H9 (cell line): ENCODE results near the gene PJA1. TPM values are rescaled to one million over a fixed set of nuclear protein-coding genes. Genes with fewer than 3 reads are reported as not detected.

Experiments used
- DNase-seq: peaks from one replicate; pipeline ENCODE4 v3.0.0-alpha.2; 2017
- H2AFZ ChIP-seq: one replicate; pipeline ENCODE4 v1.6.1; 2013; ENCODE audit warnings: mild to moderate bottlenecking, low read length, control low read depth, moderate library complexity
- H2AK5ac ChIP-seq: 2 replicates; pipeline ENCODE4 v1.6.1; 2013; ENCODE audit warnings: low read length, control low read depth, mixed read lengths; ENCODE audit not compliant: insufficient read length
- H2BK120ac ChIP-seq: one replicate; pipeline ENCODE4 v1.6.1; 2013; ENCODE audit warnings: low read depth, mild to moderate bottlenecking, low read length, control low read depth, inconsistent platforms; ENCODE audit not compliant: poor library complexity, severe bottlenecking
- H2BK12ac ChIP-seq: 2 replicates; pipeline ENCODE4 v1.6.1; 2013; ENCODE audit warnings: low read length, control low read depth, mixed read lengths, low read depth; ENCODE audit not compliant: insufficient read length
- H2BK15ac ChIP-seq: 2 replicates; pipeline ENCODE4 v1.6.1; 2013; ENCODE audit warnings: low read depth, low read length, control low read depth
- H2BK20ac ChIP-seq: one replicate; pipeline ENCODE4 v1.6.1; 2013; ENCODE audit warnings: low read depth, mild to moderate bottlenecking, low read length, control low read depth, inconsistent platforms; ENCODE audit not compliant: poor library complexity, severe bottlenecking
- H2BK5ac ChIP-seq: 2 replicates; pipeline ENCODE4 v1.6.1; 2013; ENCODE audit warnings: low read length, control low read depth, mixed read lengths; ENCODE audit not compliant: insufficient read length
- H3K14ac ChIP-seq: 2 replicates; pipeline ENCODE4 v1.6.1; 2013; ENCODE audit warnings: low read length, control low read depth; ENCODE audit not compliant: insufficient read depth
- H3K18ac ChIP-seq: 2 replicates; pipeline ENCODE4 v1.6.1; 2013; ENCODE audit warnings: low read depth, mild to moderate bottlenecking, mixed read lengths, low read length, control low read depth; ENCODE audit not compliant: insufficient read length
- H3K23ac ChIP-seq: 2 replicates; pipeline ENCODE4 v1.6.1; 2013; ENCODE audit warnings: low read length, control low read depth, mixed read lengths, low read depth; ENCODE audit not compliant: insufficient read length
- H3K23me2 ChIP-seq: 2 replicates; pipeline ENCODE4 v1.6.1; 2013; ENCODE audit warnings: low read depth, mild to moderate bottlenecking, mixed read lengths, low read length, control low read depth; ENCODE audit not compliant: insufficient read length, poor library complexity, severe bottlenecking
- H3K27ac ChIP-seq: 2 replicates; pipeline ENCODE4 v1.5.1; 2013; ENCODE audit warnings: low read length, control low read depth, mixed read lengths, low read depth; ENCODE audit not compliant: insufficient read length
- H3K27me3 ChIP-seq: 2 replicates; pipeline ENCODE4 v1.6.1; 2013; ENCODE audit warnings: low read length, control low read depth, inconsistent platforms; ENCODE audit not compliant: insufficient read depth
- H3K4ac ChIP-seq: 2 replicates; pipeline ENCODE4 v1.6.1; 2013; ENCODE audit warnings: low read depth, mild to moderate bottlenecking, control low read depth, inconsistent platforms, low read length, moderate library complexity
- H3K4me1 ChIP-seq: 2 replicates; pipeline ENCODE4 v1.6.1; 2013; ENCODE audit warnings: low read length, control low read depth, inconsistent platforms; ENCODE audit not compliant: insufficient read depth
- H3K4me2 ChIP-seq: 2 replicates; pipeline ENCODE4 v1.6.1; 2013; ENCODE audit warnings: low read length, control low read depth, mixed read lengths; ENCODE audit not compliant: insufficient read length, insufficient read depth
- H3K56ac ChIP-seq: 2 replicates; pipeline ENCODE4 v1.6.1; 2013; ENCODE audit warnings: low read depth, mild to moderate bottlenecking, mixed read lengths, low read length, control low read depth; ENCODE audit not compliant: insufficient read length
- H3K79me1 ChIP-seq: 2 replicates; pipeline ENCODE4 v1.6.1; 2013; ENCODE audit warnings: low read depth, mild to moderate bottlenecking, moderate library complexity, low read length, control low read depth, inconsistent platforms; ENCODE audit not compliant: insufficient read depth, poor library complexity, severe bottlenecking
- H3K79me2 ChIP-seq: 2 replicates; pipeline ENCODE4 v1.6.1; 2013; ENCODE audit warnings: low read length, control low read depth, inconsistent platforms; ENCODE audit not compliant: insufficient read depth
- H3K9ac ChIP-seq: 2 replicates; pipeline ENCODE4 v1.6.1; 2013; ENCODE audit warnings: low read length, control low read depth, mixed read lengths; ENCODE audit not compliant: insufficient read length; ENCODE audit errors: extremely low read depth
- H3K9me3 ChIP-seq: one replicate; pipeline ENCODE4 v1.6.1; 2013; ENCODE audit warnings: low read depth, low read length, inconsistent platforms; ENCODE audit not compliant: control insufficient read depth
- H3T11ph ChIP-seq: one replicate; pipeline ENCODE4 v1.6.1; 2013; ENCODE audit warnings: mild to moderate bottlenecking, low read length, control low read depth, inconsistent platforms
- H4K20me1 ChIP-seq: one replicate; pipeline ENCODE4 v1.6.1; 2013; ENCODE audit not compliant: control insufficient read depth, insufficient read length, insufficient read depth
- H4K5ac ChIP-seq: 2 replicates; pipeline ENCODE4 v1.6.1; 2013; ENCODE audit warnings: low read depth, mild to moderate bottlenecking, mixed read lengths, low read length, control low read depth; ENCODE audit not compliant: insufficient read length
- H4K8ac ChIP-seq: replicated peaks from 2 replicates; pipeline ENCODE4 v1.6.1; 2013; ENCODE audit warnings: low read length, control low read depth, mixed read lengths, low read depth; ENCODE audit not compliant: insufficient read length
- H4K91ac ChIP-seq: 2 replicates; pipeline ENCODE4 v1.6.1; 2013; ENCODE audit warnings: low read depth, mild to moderate bottlenecking, moderate library complexity, mixed read lengths, low read length, control low read depth; ENCODE audit not compliant: insufficient read length
- H3K27ac Mint-ChIP-seq, 3 experiments: 2 replicates in 2 of 3; 3 replicates in 1 of 3; pipeline ENCODE4 v1.8.0; 2020 to 2021; ENCODE audit warnings: mixed read lengths in 3 of 3, mild to moderate bottlenecking in 1 of 3, moderate library complexity in 1 of 3
- H3K27me3 Mint-ChIP-seq: 2 replicates; pipeline ENCODE4 v1.8.0; 2021; ENCODE audit warnings: low read depth, mild to moderate bottlenecking, moderate library complexity, mixed read lengths
- H3K36me3 Mint-ChIP-seq, 3 experiments: 2 replicates in 2 of 3; 3 replicates in 1 of 3; pipeline ENCODE4 v1.8.0; 2020 to 2021; ENCODE audit warnings: low read depth in 3 of 3, mixed read lengths in 3 of 3; ENCODE audit not compliant: insufficient read depth in 1 of 3
- H3K4me1 Mint-ChIP-seq, 2 experiments: 2 replicates each; pipeline ENCODE4 v1.8.0; 2020; ENCODE audit warnings: mixed read lengths in 2 of 2
- H3K4me3 Mint-ChIP-seq, 2 experiments: 2 replicates in 1 of 2; 3 replicates in 1 of 2; pipeline ENCODE4 v1.8.0; 2020 to 2021; ENCODE audit warnings: mild to moderate bottlenecking in 2 of 2, mixed read lengths in 2 of 2, moderate library complexity in 1 of 2
- H3K9me3 Mint-ChIP-seq, 2 experiments: 2 replicates in 1 of 2; 3 replicates in 1 of 2; pipeline ENCODE4 v1.8.0; 2020; ENCODE audit warnings: mild to moderate bottlenecking in 2 of 2, mixed read lengths in 2 of 2, moderate library complexity in 1 of 2
- CTCF ChIP-seq: fragments of 200-600 bp; sonication (generic); conservative IDR thresholded peaks from 3 replicates; pipeline ENCODE4 v1.8.0; 2021; ENCODE audit warnings: antibody characterized with exemption, mild to moderate bottlenecking
- WGBS: extraction: QIAGEN DNeasy Blood & Tissue Kit; methylation state at CpG from one replicate; pipeline ENCODE4 v1.1.7; 2013; ENCODE audit warnings: missing lambda C conversion rate, low lambda C conversion rate, mixed read lengths; ENCODE audit not compliant: insufficient read length; ENCODE audit errors: extremely low coverage; 5-methylcytosine and 5-hydroxymethylcytosine counted together
- total RNA-seq: library from RNA; stranded (reverse); gene quantifications from 2 replicates; pipeline ENCODE4 v1.2.1, GENCODE V29; 2021

The PJA1 gene
- total RNA-seq, 1 experiment from 2014 or later: 41.4 TPM

- H3K27ac Mint-ChIP-seq: peak overlapping the region; percentile 78 to 90 (median 83)
- peak overlapping the region; percentile 5 for H3K18ac ChIP-seq
- H3K79me2 ChIP-seq: no peaks in the 10 kb centered on the region
- no peaks in the 10 kb centered on the region for H3K23me2 ChIP-seq
- H3K36me3 Mint-ChIP-seq: no peaks in the 10 kb centered on the region; a peak in 2 of 7 replicates
- H3K27me3 Mint-ChIP-seq: no peaks in the 10 kb centered on the region; the same call in 1 of the 2 replicates
- H2AFZ ChIP-seq: no peak overlapping the region
- no peaks in the 10 kb centered on the region for H3K79me1 ChIP-seq
- no peak for DNase-seq
- H4K5ac ChIP-seq: no peak overlapping the region
- no peak overlapping the region for H4K8ac ChIP-seq
- no peak overlapping the region for H3T11ph ChIP-seq
- H3K56ac ChIP-seq: no peak overlapping the region
- no peak overlapping the region for H3K4ac ChIP-seq
- TF ChIP-seq CTCF: no peak
- no peak overlapping the region for H2AK5ac ChIP-seq
- peak overlapping the region; percentile 18 to 55; a peak in 3 of 5 replicates for H3K4me3 Mint-ChIP-seq
- H3K9me3 ChIP-seq: no peaks in the 10 kb centered on the region
- no peak overlapping the region for H4K91ac ChIP-seq
- H3K4me1 Mint-ChIP-seq: peaks cover 31 to 37% of the 10 kb centered on the region in 2 experiments
- H2BK20ac ChIP-seq: no peak overlapping the region
- no peak overlapping the region for H2BK120ac ChIP-seq
- H3K14ac ChIP-seq: 0 out of 2 replicates have a peak overlapping the region, but pooled peaks have one; percentile 11
- no peak overlapping the region for H2BK15ac ChIP-seq
- no peak overlapping the region for H2BK12ac ChIP-seq
- peaks cover 17% of the 10 kb centered on the region; the same call in 1 of the 2 replicates for H3K4me1 ChIP-seq
- H2BK5ac ChIP-seq: no peak overlapping the region
- no peak overlapping the region for H3K9ac ChIP-seq
- H3K4me2 ChIP-seq: peak overlapping the region; percentile 36
- H3K9me3 Mint-ChIP-seq: peaks cover 53 to 60% of the 10 kb centered on the region in 2 experiments
- no peaks in the 10 kb centered on the region for H3K27me3 ChIP-seq
- H3K23ac ChIP-seq: no peak overlapping the region
- no peaks in the 10 kb centered on the region for H4K20me1 ChIP-seq
- no CpG with 5 or more reads among the region's 12 CpGs for WGBS
- H3K27ac ChIP-seq: peak overlapping the region; percentile 59
Observed at GRCh38 chrX:69150281-69150960, 14.8 kb downstream of the PJA1 start.
